H9 (cell line): Measurements from ENCODE around the gene FAM3B. TPM values are rescaled to one million over a fixed set of nuclear protein-coding genes. Genes with fewer than 3 reads are reported as not detected.

ENCODE experiments used
- DNase-seq: peaks from one replicate; pipeline ENCODE4 v3.0.0-alpha.2; 2017
- H2AFZ ChIP-seq: one replicate; pipeline ENCODE4 v1.6.1; 2013; ENCODE audit warnings: mild to moderate bottlenecking, low read length, control low read depth, moderate library complexity
- H2AK5ac ChIP-seq: 2 replicates; pipeline ENCODE4 v1.6.1; 2013; ENCODE audit warnings: low read length, control low read depth, mixed read lengths; ENCODE audit not compliant: insufficient read length
- H2BK120ac ChIP-seq: one replicate; pipeline ENCODE4 v1.6.1; 2013; ENCODE audit warnings: low read depth, mild to moderate bottlenecking, low read length, control low read depth, inconsistent platforms; ENCODE audit not compliant: poor library complexity, severe bottlenecking
- H2BK12ac ChIP-seq: 2 replicates; pipeline ENCODE4 v1.6.1; 2013; ENCODE audit warnings: low read length, control low read depth, mixed read lengths, low read depth; ENCODE audit not compliant: insufficient read length
- H2BK15ac ChIP-seq: 2 replicates; pipeline ENCODE4 v1.6.1; 2013; ENCODE audit warnings: low read depth, low read length, control low read depth
- H2BK20ac ChIP-seq: one replicate; pipeline ENCODE4 v1.6.1; 2013; ENCODE audit warnings: low read depth, mild to moderate bottlenecking, low read length, control low read depth, inconsistent platforms; ENCODE audit not compliant: poor library complexity, severe bottlenecking
- H2BK5ac ChIP-seq: 2 replicates; pipeline ENCODE4 v1.6.1; 2013; ENCODE audit warnings: low read length, control low read depth, mixed read lengths; ENCODE audit not compliant: insufficient read length
- H3K14ac ChIP-seq: 2 replicates; pipeline ENCODE4 v1.6.1; 2013; ENCODE audit warnings: low read length, control low read depth; ENCODE audit not compliant: insufficient read depth
- H3K18ac ChIP-seq: 2 replicates; pipeline ENCODE4 v1.6.1; 2013; ENCODE audit warnings: low read depth, mild to moderate bottlenecking, mixed read lengths, low read length, control low read depth; ENCODE audit not compliant: insufficient read length
- H3K23ac ChIP-seq: 2 replicates; pipeline ENCODE4 v1.6.1; 2013; ENCODE audit warnings: low read length, control low read depth, mixed read lengths, low read depth; ENCODE audit not compliant: insufficient read length
- H3K23me2 ChIP-seq: 2 replicates; pipeline ENCODE4 v1.6.1; 2013; ENCODE audit warnings: low read depth, mild to moderate bottlenecking, mixed read lengths, low read length, control low read depth; ENCODE audit not compliant: insufficient read length, poor library complexity, severe bottlenecking
- H3K27ac ChIP-seq: 2 replicates; pipeline ENCODE4 v1.5.1; 2013; ENCODE audit warnings: low read length, control low read depth, mixed read lengths, low read depth; ENCODE audit not compliant: insufficient read length
- H3K27me3 ChIP-seq: 2 replicates; pipeline ENCODE4 v1.6.1; 2013; ENCODE audit warnings: low read length, control low read depth, inconsistent platforms; ENCODE audit not compliant: insufficient read depth
- H3K4ac ChIP-seq: 2 replicates; pipeline ENCODE4 v1.6.1; 2013; ENCODE audit warnings: low read depth, mild to moderate bottlenecking, control low read depth, inconsistent platforms, low read length, moderate library complexity
- H3K4me1 ChIP-seq: 2 replicates; pipeline ENCODE4 v1.6.1; 2013; ENCODE audit warnings: low read length, control low read depth, inconsistent platforms; ENCODE audit not compliant: insufficient read depth
- H3K4me2 ChIP-seq: 2 replicates; pipeline ENCODE4 v1.6.1; 2013; ENCODE audit warnings: low read length, control low read depth, mixed read lengths; ENCODE audit not compliant: insufficient read length, insufficient read depth
- H3K56ac ChIP-seq: 2 replicates; pipeline ENCODE4 v1.6.1; 2013; ENCODE audit warnings: low read depth, mild to moderate bottlenecking, mixed read lengths, low read length, control low read depth; ENCODE audit not compliant: insufficient read length
- H3K79me1 ChIP-seq: 2 replicates; pipeline ENCODE4 v1.6.1; 2013; ENCODE audit warnings: low read depth, mild to moderate bottlenecking, moderate library complexity, low read length, control low read depth, inconsistent platforms; ENCODE audit not compliant: insufficient read depth, poor library complexity, severe bottlenecking
- H3K79me2 ChIP-seq: 2 replicates; pipeline ENCODE4 v1.6.1; 2013; ENCODE audit warnings: low read length, control low read depth, inconsistent platforms; ENCODE audit not compliant: insufficient read depth
- H3K9ac ChIP-seq: 2 replicates; pipeline ENCODE4 v1.6.1; 2013; ENCODE audit warnings: low read length, control low read depth, mixed read lengths; ENCODE audit not compliant: insufficient read length; ENCODE audit errors: extremely low read depth
- H3K9me3 ChIP-seq: one replicate; pipeline ENCODE4 v1.6.1; 2013; ENCODE audit warnings: low read depth, low read length, inconsistent platforms; ENCODE audit not compliant: control insufficient read depth
- H3T11ph ChIP-seq: one replicate; pipeline ENCODE4 v1.6.1; 2013; ENCODE audit warnings: mild to moderate bottlenecking, low read length, control low read depth, inconsistent platforms
- H4K20me1 ChIP-seq: one replicate; pipeline ENCODE4 v1.6.1; 2013; ENCODE audit not compliant: control insufficient read depth, insufficient read length, insufficient read depth
- H4K5ac ChIP-seq: 2 replicates; pipeline ENCODE4 v1.6.1; 2013; ENCODE audit warnings: low read depth, mild to moderate bottlenecking, mixed read lengths, low read length, control low read depth; ENCODE audit not compliant: insufficient read length
- H4K8ac ChIP-seq: replicated peaks from 2 replicates; pipeline ENCODE4 v1.6.1; 2013; ENCODE audit warnings: low read length, control low read depth, mixed read lengths, low read depth; ENCODE audit not compliant: insufficient read length
- H4K91ac ChIP-seq: 2 replicates; pipeline ENCODE4 v1.6.1; 2013; ENCODE audit warnings: low read depth, mild to moderate bottlenecking, moderate library complexity, mixed read lengths, low read length, control low read depth; ENCODE audit not compliant: insufficient read length
- H3K27ac Mint-ChIP-seq, 3 experiments: 2 replicates in 2 of 3; 3 replicates in 1 of 3; pipeline ENCODE4 v1.8.0; 2020 to 2021; ENCODE audit warnings: mixed read lengths in 3 of 3, mild to moderate bottlenecking in 1 of 3, moderate library complexity in 1 of 3
- H3K27me3 Mint-ChIP-seq: 2 replicates; pipeline ENCODE4 v1.8.0; 2021; ENCODE audit warnings: low read depth, mild to moderate bottlenecking, moderate library complexity, mixed read lengths
- H3K36me3 Mint-ChIP-seq, 3 experiments: 2 replicates in 2 of 3; 3 replicates in 1 of 3; pipeline ENCODE4 v1.8.0; 2020 to 2021; ENCODE audit warnings: low read depth in 3 of 3, mixed read lengths in 3 of 3; ENCODE audit not compliant: insufficient read depth in 1 of 3
- H3K4me1 Mint-ChIP-seq, 2 experiments: 2 replicates each; pipeline ENCODE4 v1.8.0; 2020; ENCODE audit warnings: mixed read lengths in 2 of 2
- H3K4me3 Mint-ChIP-seq, 2 experiments: 2 replicates in 1 of 2; 3 replicates in 1 of 2; pipeline ENCODE4 v1.8.0; 2020 to 2021; ENCODE audit warnings: mild to moderate bottlenecking in 2 of 2, mixed read lengths in 2 of 2, moderate library complexity in 1 of 2
- H3K9me3 Mint-ChIP-seq, 2 experiments: 2 replicates in 1 of 2; 3 replicates in 1 of 2; pipeline ENCODE4 v1.8.0; 2020; ENCODE audit warnings: mild to moderate bottlenecking in 2 of 2, mixed read lengths in 2 of 2, moderate library complexity in 1 of 2
- WGBS: extraction: QIAGEN DNeasy Blood & Tissue Kit; methylation state at CpG from one replicate; pipeline ENCODE4 v1.1.7; 2013; ENCODE audit warnings: missing lambda C conversion rate, low lambda C conversion rate, mixed read lengths; ENCODE audit not compliant: insufficient read length; ENCODE audit errors: extremely low coverage; 5-methylcytosine and 5-hydroxymethylcytosine counted together
- total RNA-seq: library from RNA; stranded (reverse); gene quantifications from 2 replicates; pipeline ENCODE4 v1.2.1, GENCODE V29; 2021
- TF ChIP-seq, protein P1 (sequence below): fragments of 200-600 bp; sonication (generic); conservative IDR thresholded peaks from 3 replicates; pipeline ENCODE4 v1.8.0; 2021; ENCODE audit warnings: antibody characterized with exemption, mild to moderate bottlenecking

Gene FAM3B
- total RNA-seq, 1 experiment from 2014 or later = 5.0 TPM

DNA sequence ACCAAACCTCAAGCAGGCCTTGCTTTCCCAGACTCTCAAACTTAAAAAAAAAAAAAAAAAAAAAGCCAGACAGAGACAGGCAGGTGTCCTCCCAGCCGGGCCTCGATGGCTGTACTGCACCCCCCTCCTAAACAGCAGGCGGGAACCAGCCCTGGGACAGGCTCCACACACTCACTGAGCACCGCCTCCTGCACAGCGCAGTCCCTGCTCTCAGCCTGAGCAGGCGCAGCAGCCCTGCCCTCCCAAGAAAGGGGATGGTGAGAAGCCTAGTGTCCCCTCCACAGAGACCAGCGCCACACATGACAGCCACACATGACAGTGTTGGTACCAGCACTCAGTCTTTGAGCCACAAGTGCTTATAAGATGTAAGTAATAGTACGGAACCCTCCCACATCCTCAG, 57.2 kb downstream of the FAM3B start:
- Histone ChIP-seq H3K79me1 (no peaks in the 10 kb centered on the region), H2BK5ac (no peak overlapping the region), H2BK120ac (no peak overlapping the region), H2AFZ (no peak overlapping the region), H4K91ac (no peak overlapping the region), H2BK15ac (no peak overlapping the region), H3K23ac (no peak overlapping the region), H3K4ac (no peak overlapping the region), H3K56ac (no peak overlapping the region), H2AK5ac (no peak overlapping the region), H3K27me3 (no peaks in the 10 kb centered on the region; the same call in 1 of the 2 replicates), H2BK12ac (no peak overlapping the region), H3K14ac (no peak overlapping the region; the same call in 1 of the 2 replicates), H2BK20ac (no peak overlapping the region), H4K5ac (no peak overlapping the region), H3T11ph (no peak overlapping the region), H3K9me3 (no peaks in the 10 kb centered on the region), H3K79me2 (no peaks in the 10 kb centered on the region), H3K4me1 (no peaks in the 10 kb centered on the region; the same call in 1 of the 2 replicates), H3K27ac (no peak overlapping the region), H3K4me2 (no peak overlapping the region), H4K8ac (no peak overlapping the region), H3K23me2 (peaks cover 6% of the 10 kb centered on the region), H3K9ac (no peak overlapping the region), H4K20me1 (no peaks in the 10 kb centered on the region), H3K18ac (no peak overlapping the region)
- DNase-seq = peak; percentile 15
- Mint-ChIP-seq H3K27me3 (peaks cover under 1% of the 10 kb centered on the region; the same call in 1 of the 2 replicates), H3K27ac (no peak overlapping the region), H3K4me3 (no peak overlapping the region; a peak in 1 of 5 replicates), H3K9me3 (no peaks in the 10 kb centered on the region; a peak in 1 of 5 replicates), H3K4me1 (peaks cover 16 to 30% of the 10 kb centered on the region in 2 experiments), H3K36me3 (peaks cover 0 to 7% (median 0%) of the 10 kb centered on the region in 3 experiments; a peak in 1 of 7 replicates)
- WGBS = no CpG with 5 or more reads among the region's 8 CpGs
- TF ChIP-seq, protein P1, sequence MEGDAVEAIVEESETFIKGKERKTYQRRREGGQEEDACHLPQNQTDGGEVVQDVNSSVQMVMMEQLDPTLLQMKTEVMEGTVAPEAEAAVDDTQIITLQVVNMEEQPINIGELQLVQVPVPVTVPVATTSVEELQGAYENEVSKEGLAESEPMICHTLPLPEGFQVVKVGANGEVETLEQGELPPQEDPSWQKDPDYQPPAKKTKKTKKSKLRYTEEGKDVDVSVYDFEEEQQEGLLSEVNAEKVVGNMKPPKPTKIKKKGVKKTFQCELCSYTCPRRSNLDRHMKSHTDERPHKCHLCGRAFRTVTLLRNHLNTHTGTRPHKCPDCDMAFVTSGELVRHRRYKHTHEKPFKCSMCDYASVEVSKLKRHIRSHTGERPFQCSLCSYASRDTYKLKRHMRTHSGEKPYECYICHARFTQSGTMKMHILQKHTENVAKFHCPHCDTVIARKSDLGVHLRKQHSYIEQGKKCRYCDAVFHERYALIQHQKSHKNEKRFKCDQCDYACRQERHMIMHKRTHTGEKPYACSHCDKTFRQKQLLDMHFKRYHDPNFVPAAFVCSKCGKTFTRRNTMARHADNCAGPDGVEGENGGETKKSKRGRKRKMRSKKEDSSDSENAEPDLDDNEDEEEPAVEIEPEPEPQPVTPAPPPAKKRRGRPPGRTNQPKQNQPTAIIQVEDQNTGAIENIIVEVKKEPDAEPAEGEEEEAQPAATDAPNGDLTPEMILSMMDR = no peak
